Measurements from ENCODE around the gene EML6.

GRCh38 chr2:54983345-54984220 is 260.1 kb downstream of the EML6 start:
- TF ChIP-seq, protein P1, sequence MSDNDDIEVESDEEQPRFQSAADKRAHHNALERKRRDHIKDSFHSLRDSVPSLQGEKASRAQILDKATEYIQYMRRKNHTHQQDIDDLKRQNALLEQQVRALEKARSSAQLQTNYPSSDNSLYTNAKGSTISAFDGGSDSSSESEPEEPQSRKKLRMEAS (IDR thresholded peaks at IDR 0.05; ENCODE audit: low read depth, low read length): no peak
- TF ChIP-seq MYC (IDR thresholded peaks at IDR 0.05; ENCODE audit: low read depth, low read length): no peak
